Measurements from ENCODE around the gene NPIPA7. TPM values are rescaled to one million over a fixed set of nuclear protein-coding genes. Genes with fewer than 3 reads are reported as not detected.
"Not testable (repeated sequence)": the region's sequence is repeated elsewhere in the genome, so short reads cannot be mapped to it uniquely, and the experiment has no call there.

NPIPA7 gene
- total RNA-seq, 1 donor from 2014 or later, result 0.59 TPM

DNA sequence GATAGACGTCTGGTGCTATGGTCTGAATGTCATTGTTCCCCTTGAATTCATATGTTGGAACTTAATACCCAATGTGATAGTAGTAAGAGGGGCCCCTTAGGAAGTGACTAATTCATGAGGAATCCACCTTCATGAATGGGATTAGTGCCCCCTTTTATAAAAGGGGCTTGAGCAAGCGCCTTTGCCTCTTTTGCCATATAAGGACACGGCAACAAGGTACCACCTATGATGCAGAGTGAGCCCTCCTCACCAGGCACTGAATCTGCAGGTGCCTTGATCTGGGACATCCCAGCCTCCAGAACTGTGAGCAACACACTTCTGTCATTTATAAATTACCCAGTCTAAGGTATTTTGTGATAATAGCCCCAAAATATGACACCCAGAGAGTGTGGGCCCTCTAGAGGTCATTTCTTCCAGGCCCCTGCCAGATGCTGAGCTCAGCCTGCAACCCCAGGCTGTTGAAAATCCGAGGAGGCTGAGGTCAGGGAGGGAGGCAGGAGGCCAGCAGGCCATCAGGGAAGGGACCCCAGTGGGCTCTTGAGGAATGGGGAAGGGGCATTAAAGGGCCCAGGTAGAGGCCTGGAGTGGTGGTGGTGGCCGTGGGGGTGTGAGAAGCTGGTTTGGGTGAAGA lies 39.1 kb downstream of the NPIPA7 start:
- not testable (repeated sequence) for DNase-seq (ENCODE audit: low read depth, low spot score)

DNA sequence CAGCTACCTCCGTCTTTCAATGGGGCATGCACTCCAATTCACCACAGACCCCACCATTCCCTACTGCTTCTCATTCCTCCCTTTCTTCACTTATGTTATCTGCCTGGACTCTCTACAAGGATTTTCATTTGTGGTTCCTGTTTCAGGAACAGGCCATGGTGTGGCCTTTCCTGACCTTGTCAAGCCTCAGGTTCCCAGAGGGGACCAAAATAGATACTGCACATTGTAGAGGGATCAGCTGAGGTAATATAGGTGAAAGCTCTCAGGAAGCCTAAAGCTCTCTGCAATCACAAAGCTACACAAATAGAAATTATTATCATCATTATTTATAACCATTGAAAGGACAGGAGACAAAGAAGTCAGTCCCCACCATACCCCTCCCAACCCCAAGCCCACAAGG lies 41.6 kb downstream of the NPIPA7 start:
- not testable (repeated sequence) for DNase-seq (ENCODE audit: low read depth, low spot score)

DNA sequence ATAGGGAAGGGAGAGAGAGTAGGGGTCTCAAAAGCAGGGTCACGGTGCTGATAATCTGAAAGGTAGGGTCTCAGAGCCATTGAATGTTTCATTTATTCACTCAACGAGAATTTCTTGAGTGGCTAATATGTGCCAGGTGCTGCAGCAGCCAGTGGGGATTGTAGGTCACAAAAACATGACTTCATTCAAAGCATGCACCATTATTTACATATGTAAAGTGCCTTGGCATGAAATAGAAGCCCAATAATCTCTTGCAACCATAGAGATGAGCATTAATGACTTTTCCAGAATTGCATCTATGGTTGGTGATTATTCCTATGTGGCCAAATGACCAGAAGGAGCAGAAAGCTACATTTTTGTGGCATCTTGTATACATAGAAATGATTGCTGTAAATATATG lies 46.2 kb downstream of the NPIPA7 start:
- not testable (repeated sequence) for DNase-seq (ENCODE audit: low read depth, low spot score)

GRCh38 chr16:16431135-16431534 lies 52.2 kb downstream of the NPIPA7 start:
- DNase-seq (ENCODE audit: low read depth, low spot score), result not testable (repeated sequence)

DNA sequence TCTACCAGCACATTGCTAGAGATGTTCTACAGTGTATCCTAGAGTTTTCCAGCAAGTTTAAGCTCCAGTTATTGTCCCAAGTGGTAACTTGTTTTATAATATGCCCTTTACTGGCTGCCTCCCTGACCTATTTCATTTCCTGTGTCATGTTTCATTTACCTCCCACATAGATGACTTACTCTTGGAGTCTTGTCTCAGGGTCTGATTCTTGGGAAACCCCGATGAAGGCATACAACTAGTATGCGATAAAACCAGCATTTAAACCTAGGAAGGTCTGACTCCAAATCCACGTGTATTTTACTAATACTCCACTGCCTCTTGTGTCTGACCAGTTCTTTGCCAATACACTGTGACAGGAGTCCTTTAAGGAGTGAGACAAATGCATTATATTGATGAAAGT lies 55.8 kb downstream of the NPIPA7 start:
- DNase-seq (ENCODE audit: low read depth, low spot score), result not testable (repeated sequence)

DNA sequence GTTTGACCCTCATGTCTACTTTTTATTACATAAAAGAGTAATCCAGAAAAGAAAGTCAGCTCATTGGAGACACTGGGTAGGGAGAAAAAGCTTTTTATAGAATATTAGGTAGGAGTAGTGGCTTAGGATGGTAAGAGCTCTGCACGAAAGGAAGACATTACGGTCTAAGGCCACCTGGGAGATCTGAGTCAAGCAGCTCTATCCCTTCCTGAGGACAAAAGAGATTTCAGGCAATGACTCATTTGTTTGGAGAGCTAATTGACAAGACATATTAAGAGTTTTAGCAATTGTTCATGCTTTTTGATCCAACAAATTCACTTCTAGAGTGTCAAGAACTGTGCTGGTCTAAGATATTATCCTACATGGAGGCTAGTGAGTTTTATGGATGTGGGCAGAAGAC lies 62.5 kb downstream of the NPIPA7 start:
- DNase-seq (ENCODE audit: low read depth, low spot score), result not testable (repeated sequence)

Other genes starting within 250 kb of the NPIPA7 start
- gene ABCC6, start 155.6 kb upstream of the NPIPA7 start, total RNA-seq, result 0.14 and 0.20 TPM in 2 replicates
- gene NOMO3, start 146.6 kb upstream of the NPIPA7 start, total RNA-seq, result 11.5 and 41.9 TPM in 2 replicates

Measured in pulmonary artery endothelial cell (primary cell).